ENCODE measurements around the gene SAMHD1. TPM values are rescaled to one million over a fixed set of nuclear protein-coding genes. Genes with fewer than 3 reads are reported as not detected.
A peak's percentile ranks its signal among the peaks of the same experiment; 100 is the strongest.

Gene SAMHD1
- total and polyA plus RNA-seq, 9 of the 15 experiments (the other 6 are each of a cell fraction or from before 2014, with no cell fraction given): 6.8 to 20.4 (median 14.8) TPM

DNA sequence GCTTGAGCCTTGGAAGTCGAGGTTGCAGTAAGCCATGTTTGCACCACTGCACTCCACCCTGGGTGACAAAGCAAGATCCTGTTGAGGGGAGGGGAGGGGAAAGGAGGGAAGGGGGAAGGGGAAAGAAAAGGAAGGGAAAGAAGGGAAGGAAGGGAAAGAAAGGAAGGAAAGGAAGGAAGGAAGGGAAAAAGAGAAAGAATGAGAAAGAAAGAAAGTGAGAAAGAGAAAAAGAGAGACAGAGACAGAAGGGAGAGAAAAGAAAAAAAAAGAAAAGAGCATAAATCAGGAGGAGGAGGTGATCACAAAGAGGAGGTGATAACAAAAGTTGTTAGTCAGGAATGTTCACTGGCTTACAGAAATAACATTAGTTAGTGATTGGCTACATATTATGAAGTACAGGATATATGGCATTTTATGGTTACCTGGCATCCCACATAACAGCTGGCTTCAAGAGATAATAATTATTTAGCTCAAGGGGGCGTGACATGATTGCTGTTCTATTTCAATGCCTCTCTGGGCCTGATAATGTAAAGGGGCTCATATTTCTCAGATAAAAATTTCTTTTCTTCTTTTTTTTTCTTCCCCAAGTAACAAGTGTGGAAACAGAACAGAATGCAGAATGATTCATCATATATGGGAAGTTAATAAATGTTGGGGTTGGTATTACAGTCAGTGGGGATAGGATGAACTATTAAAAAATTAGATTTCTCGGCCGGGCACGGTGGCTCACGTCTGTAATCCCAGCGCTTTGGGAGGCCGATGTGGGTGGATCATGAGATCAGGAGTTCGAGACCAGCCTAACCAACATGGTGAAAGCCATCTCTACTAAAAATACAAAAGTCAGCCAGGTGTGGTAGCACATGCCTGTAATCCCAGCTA is 27.1 kb downstream of the SAMHD1 start (continued):
- TF ChIP-seq ZNF695 (CRISPR knock-in tag; IDR thresholded peaks at IDR 0.05): no peak
- TF ChIP-seq NCOA4 (IDR thresholded peaks at IDR 0.05; ENCODE audit: partially characterized antibody): peak; percentile 28
- no peak for TF ChIP-seq ZNF3 (CRISPR knock-in tag; IDR thresholded peaks at IDR 0.05)
- TF ChIP-seq, protein P1, sequence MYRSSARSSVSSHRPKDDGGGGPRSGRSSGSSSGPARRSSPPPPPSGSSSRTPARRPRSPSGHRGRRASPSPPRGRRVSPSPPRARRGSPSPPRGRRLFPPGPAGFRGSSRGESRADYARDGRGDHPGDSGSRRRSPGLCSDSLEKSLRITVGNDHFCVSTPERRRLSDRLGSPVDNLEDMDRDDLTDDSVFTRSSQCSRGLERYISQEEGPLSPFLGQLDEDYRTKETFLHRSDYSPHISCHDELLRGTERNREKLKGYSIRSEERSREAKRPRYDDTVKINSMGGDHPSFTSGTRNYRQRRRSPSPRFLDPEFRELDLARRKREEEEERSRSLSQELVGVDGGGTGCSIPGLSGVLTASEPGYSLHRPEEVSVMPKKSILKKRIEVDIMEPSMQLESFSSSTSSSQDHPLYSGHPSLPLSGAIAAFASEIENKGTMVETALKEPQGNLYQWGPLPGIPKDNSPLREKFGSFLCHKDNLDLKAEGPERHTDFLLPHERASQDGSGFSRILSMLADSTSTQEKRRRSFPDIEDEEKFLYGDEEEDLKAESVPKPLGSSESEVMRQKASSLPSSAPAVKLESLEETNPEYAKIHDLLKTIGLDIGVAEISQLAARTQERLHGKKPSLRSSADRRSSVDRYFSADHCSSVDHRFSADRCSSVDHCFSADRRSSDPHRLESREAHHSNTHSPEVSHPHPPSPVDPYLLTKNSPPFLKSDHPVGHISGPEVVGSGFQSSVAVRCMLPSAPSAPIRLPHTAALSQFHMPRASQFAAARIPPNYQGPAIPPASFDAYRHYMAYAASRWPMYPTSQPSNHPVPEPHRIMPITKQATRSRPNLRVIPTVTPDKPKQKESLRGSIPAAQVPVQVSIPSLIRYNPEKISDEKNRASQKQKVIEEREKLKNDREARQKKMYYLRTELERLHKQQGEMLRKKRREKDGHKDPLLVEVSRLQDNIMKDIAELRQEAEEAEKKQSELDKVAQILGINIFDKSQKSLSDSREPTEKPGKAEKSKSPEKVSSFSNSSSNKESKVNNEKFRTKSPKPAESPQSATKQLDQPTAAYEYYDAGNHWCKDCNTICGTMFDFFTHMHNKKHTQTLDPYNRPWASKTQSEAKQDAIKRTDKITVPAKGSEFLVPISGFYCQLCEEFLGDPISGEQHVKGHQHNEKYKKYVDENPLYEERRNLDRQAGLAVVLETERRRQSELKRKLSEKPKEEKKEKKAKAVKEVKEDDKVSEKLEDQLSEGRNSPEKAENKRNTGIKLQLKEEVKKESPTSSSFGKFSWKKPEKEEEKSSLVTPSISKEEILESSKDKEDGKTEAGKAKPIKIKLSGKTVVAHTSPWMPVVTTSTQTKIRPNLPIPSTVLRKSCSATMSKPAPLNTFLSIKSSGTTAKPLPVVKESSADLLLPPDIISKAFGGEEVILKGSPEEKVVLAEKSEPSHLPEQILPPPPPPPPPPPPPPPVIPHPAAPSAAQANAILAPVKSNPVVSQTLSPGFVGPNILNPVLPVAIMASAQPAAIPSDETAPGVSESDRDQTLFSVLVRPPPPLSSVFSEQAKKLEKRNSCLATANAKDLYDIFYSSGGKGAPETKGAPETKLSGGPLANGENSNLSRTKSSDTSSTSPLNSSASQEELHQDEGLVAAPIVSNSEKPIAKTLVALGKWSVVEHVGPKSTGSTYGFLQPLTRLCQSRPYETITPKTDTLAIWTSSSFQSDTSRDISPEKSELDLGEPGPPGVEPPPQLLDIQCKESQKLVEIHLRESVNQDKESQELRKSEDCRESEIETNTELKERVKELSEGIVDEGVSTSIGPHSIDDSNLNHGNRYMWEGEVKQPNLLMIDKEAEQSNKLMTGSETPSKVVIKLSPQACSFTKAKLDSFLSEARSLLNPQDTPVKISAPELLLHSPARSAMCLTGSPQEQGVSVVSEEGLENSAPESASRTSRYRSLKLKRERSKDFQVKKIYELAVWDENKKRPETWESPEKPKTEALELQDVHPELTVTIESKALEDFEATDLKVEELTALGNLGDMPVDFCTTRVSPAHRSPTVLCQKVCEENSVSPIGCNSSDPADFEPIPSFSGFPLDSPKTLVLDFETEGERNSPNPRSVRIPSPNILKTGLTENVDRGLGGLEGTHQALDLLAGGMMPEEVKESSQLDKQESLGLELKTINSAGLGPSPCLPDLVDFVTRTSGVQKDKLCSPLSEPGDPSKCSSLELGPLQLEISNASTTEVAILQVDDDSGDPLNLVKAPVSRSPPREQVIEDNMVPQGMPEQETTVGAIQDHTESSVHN (IDR thresholded peaks at IDR 0.05; ENCODE audit: borderline replicate concordance in 1 of 2, low read depth in 1 of 2): 0 out of 4 replicates have a peak, but pooled peaks of 1 of the 2 experiments have one; percentile 19
- TF ChIP-seq SMAD3 (CRISPR knock-in tag; conservative IDR thresholded peaks at IDR 0.05): no peak
- no peak for TF ChIP-seq GTF3C2 (IDR thresholded peaks at IDR 0.05; ENCODE audit: borderline replicate concordance, extremely low read depth, insufficient read length)
- TF ChIP-seq, protein P2, sequence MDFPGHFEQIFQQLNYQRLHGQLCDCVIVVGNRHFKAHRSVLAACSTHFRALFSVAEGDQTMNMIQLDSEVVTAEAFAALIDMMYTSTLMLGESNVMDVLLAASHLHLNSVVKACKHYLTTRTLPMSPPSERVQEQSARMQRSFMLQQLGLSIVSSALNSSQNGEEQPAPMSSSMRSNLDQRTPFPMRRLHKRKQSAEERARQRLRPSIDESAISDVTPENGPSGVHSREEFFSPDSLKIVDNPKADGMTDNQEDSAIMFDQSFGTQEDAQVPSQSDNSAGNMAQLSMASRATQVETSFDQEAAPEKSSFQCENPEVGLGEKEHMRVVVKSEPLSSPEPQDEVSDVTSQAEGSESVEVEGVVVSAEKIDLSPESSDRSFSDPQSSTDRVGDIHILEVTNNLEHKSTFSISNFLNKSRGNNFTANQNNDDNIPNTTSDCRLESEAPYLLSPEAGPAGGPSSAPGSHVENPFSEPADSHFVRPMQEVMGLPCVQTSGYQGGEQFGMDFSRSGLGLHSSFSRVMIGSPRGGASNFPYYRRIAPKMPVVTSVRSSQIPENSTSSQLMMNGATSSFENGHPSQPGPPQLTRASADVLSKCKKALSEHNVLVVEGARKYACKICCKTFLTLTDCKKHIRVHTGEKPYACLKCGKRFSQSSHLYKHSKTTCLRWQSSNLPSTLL (IDR thresholded peaks at IDR 0.05): 0 out of 2 replicates have a peak, but pooled peaks have one; percentile 71
- TF ChIP-seq NKRF (IDR thresholded peaks at IDR 0.05; ENCODE audit: borderline replicate concordance): peak; percentile 67
- TF ChIP-seq ZFX (CRISPR knock-in tag; IDR thresholded peaks at IDR 0.05): no peak
- no peak for TF ChIP-seq ZNF121 (CRISPR knock-in tag; conservative IDR thresholded peaks at IDR 0.05)

Measured in K562 (cell line).